AG10803 (cell line): Measurements from ENCODE around the gene TLL1.

Experiments
- DNase-seq: peaks from one replicate; pipeline ENCODE4 v3.0.0; 2010; ENCODE audit warnings: low read depth
- H3K4me3 ChIP-seq: 2 replicates; pipeline ENCODE4 v1.5.1; 2011; ENCODE audit warnings: mild to moderate bottlenecking, low read length, control low read depth
- TF ChIP-seq, protein P1 (sequence below): conservative IDR thresholded peaks from 2 replicates; pipeline ENCODE4 v1.5.1; 2011; ENCODE audit warnings: mild to moderate bottlenecking, low read length, control low read depth, inconsistent platforms

TLL1 gene

DNA sequence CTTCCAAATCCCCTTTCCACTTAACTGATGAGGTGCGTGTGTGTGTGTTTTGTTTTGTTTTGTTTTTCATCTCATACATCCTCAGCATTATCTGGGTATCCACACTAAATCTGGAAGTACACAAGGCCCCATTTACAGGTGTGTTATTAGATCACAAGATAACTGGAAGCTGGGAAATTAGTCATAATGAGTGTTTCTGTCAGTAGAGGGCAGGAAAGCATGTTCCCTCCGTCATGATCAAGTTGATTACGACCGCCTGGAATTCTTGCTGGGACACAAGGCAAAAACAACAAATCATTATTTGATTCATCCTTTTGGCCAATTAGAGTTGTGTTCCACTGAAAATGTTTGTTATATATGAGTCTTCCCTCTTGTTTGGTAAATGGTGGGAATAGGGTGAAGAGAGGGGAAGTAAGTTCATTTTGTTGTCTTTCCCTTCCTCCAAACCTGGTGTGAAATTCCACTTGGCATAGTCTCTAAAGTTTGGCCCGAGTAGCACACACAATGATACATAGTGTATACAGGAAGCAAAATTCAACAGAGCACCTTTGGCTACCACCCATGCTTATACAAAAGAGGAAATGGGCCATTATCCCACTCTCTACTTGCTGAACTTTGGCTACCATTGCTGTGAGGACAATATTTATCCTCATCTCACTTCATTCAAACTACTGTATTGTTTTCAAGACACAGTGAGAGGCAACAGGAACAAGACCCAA lies 33.3 kb upstream of the TLL1 start:
- TF ChIP-seq, protein P1, sequence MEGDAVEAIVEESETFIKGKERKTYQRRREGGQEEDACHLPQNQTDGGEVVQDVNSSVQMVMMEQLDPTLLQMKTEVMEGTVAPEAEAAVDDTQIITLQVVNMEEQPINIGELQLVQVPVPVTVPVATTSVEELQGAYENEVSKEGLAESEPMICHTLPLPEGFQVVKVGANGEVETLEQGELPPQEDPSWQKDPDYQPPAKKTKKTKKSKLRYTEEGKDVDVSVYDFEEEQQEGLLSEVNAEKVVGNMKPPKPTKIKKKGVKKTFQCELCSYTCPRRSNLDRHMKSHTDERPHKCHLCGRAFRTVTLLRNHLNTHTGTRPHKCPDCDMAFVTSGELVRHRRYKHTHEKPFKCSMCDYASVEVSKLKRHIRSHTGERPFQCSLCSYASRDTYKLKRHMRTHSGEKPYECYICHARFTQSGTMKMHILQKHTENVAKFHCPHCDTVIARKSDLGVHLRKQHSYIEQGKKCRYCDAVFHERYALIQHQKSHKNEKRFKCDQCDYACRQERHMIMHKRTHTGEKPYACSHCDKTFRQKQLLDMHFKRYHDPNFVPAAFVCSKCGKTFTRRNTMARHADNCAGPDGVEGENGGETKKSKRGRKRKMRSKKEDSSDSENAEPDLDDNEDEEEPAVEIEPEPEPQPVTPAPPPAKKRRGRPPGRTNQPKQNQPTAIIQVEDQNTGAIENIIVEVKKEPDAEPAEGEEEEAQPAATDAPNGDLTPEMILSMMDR = no peak
- H3K4me3 ChIP-seq = no peak overlapping the region
- no peak for DNase-seq

DNA sequence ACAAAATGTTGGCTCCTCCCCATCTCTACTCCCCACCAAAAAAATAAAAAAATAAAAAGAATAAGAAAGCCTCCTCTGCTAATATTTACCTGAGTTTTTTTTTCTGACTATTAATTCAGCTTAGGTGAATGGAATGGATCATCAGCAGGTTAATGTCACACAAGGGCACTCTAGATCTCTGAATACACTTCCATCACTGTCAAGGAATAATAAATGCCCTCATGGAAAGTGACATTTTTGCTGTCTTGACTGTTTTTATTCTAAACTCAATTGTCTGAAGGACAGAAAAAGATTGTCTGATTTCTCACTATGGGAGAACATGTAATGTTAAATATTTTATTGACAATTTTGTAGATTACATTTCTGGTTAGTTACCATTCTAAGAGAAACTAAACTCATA lies 30.4 kb upstream of the TLL1 start:
- H3K4me3 ChIP-seq = no peak overlapping the region
- TF ChIP-seq, protein P1 = no peak
- DNase-seq = no peak

DNA sequence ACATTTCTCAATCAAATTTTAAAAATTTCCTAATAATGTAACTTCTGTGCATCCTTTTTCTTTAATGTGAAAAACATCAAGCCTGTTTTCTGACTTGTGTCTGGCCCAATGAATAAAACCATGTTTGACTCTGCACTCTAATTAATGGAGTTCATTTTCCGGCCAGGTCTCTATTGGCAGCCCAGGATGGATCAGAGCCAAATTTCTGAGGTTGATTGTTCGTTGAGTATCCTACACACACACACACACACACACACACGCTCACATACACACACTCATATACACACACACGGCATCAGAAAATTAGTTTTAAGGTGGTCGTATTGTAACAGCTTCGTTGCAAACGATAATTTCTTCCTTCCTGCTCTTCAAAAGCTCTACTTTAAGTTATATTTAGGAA lies 28.9 kb upstream of the TLL1 start:
- H3K4me3 ChIP-seq = no peak overlapping the region
- DNase-seq = no peak
- TF ChIP-seq, protein P1 = no peak

DNA sequence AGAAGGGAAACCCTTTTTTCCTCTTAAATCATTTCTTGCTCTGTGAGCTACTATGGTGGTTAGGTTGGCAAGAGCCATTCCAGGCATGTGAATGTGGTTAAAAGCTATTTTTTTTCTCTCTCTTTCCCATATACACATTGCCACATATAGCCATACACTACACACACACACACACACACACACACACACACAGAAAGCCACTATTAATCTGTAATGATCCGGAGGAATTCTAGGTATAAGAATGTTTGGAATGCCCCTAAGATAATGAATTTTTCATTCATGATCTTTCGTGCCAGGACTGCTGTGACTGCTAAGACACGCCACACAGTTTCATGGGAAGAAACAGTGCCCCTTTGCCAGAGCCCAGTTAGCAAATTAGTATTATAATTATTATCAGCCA lies 21.8 kb upstream of the TLL1 start:
- H3K4me3 ChIP-seq = no peak overlapping the region
- DNase-seq = no peak
- TF ChIP-seq, protein P1 = no peak

DNA sequence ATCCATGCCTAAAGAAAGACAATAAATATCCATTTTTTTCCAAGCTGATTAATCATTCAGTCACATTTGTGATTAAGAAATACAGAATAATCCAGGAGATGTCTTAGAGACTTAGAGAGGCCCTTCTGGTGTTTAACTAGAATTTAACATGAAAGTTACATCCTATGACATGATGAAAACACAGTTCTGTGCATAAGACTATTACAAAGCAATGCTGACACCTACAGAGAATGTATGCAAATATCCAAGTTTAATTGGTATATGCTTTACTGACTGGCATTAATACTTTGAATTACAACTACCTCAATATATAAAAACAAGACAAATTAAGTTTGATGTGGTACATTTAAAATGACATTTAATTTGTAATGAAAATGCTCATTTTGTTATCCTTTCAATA lies 17.8 kb upstream of the TLL1 start:
- DNase-seq = no peak
- TF ChIP-seq, protein P1 = no peak

DNA sequence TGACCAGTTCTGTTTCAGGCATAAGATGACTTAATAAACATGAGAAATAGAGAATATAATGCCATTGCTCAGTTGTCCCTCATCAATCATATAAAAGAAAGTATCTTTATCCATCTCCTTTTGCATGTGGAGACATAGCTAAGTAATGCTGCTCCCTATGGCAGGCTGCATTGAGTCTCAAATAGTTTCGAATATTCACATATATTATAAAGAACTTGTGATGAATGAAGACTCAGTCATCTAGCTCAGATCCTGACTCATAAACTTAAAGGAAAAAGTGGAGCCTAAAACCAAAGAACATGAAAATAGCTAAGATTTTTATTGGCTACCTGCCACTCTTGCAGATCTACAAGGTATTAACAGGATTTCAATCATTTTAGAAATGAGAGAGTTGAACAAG lies 11.7 kb upstream of the TLL1 start:
- DNase-seq = no peak
- TF ChIP-seq, protein P1 = no peak
- no peak overlapping the region for H3K4me3 ChIP-seq

More for the DNA sequence above, 17.8 kb upstream of the TLL1 start:
- H3K4me3 ChIP-seq = no peak overlapping the region

DNA sequence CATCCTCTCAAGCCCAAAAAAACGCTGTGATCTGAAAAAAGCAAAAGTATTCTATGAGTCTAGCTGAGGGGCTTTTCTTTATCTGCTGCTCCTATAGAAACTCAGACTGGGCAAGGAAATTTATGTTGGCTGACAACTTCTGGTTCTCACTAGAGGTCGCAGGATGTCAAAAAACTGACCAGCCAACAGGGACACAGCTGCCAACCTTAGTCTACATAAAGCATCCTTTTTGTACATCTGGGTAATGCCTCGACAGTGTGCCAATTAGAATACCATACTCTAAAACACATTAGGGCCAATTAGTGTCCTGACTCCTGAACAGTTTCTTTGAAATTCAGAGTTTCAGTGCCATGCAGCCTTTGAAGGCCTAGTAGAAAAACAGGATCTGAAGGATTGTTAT lies 8.8 kb upstream of the TLL1 start:
- no peak overlapping the region for H3K4me3 ChIP-seq
- TF ChIP-seq, protein P1 = no peak
- DNase-seq = no peak
